ENCODE results near the gene LMX1A. TPM values are rescaled to one million over a fixed set of nuclear protein-coding genes. Genes with fewer than 3 reads are reported as not detected.

LMX1A gene
- total and polyA plus RNA-seq, 2 of the 13 experiments (the other 11 are each of a cell fraction or from before 2014, with no cell fraction given): 0.07 TPM; not detected in 1

- TF ChIP-seq GABPB1 (CRISPR knock-in tag; IDR thresholded peaks at IDR 0.05) (0 out of 2 replicates have a peak, but pooled peaks have one; percentile 15), ZNF20 (CRISPR knock-in tag; IDR thresholded peaks at IDR 0.05) (no peak), ZNF441 (CRISPR knock-in tag; IDR thresholded peaks at IDR 0.05; ENCODE audit: borderline replicate concordance) (no peak), JUNB (CRISPR knock-in tag; IDR thresholded peaks at IDR 0.05; ENCODE audit: borderline replicate concordance) (no peak), CTCF (CRISPR knock-in tag; IDR thresholded peaks at IDR 0.05) (peak; percentile 91), NFIC (IDR thresholded peaks at IDR 0.05; ENCODE audit: low read length) (no peak), ZNF549 (CRISPR knock-in tag; IDR thresholded peaks at IDR 0.05) (no peak), JUN (CRISPR knock-in tag; IDR thresholded peaks at IDR 0.05) (no peak), NR2C2 (CRISPR knock-in tag; IDR thresholded peaks at IDR 0.05; ENCODE audit: borderline replicate concordance) (no peak), ZNF142 (CRISPR knock-in tag; IDR thresholded peaks at IDR 0.05) (no peak), CEBPG (CRISPR knock-in tag; IDR thresholded peaks at IDR 0.05) (no peak), ZBTB42 (CRISPR knock-in tag; IDR thresholded peaks at IDR 0.05) (no peak), ARID2 (CRISPR knock-in tag; IDR thresholded peaks at IDR 0.05; ENCODE audit: borderline replicate concordance) (no peak), REL (CRISPR knock-in tag; conservative IDR thresholded peaks at IDR 0.05) (no peak)
- TF ChIP-seq, protein P1, sequence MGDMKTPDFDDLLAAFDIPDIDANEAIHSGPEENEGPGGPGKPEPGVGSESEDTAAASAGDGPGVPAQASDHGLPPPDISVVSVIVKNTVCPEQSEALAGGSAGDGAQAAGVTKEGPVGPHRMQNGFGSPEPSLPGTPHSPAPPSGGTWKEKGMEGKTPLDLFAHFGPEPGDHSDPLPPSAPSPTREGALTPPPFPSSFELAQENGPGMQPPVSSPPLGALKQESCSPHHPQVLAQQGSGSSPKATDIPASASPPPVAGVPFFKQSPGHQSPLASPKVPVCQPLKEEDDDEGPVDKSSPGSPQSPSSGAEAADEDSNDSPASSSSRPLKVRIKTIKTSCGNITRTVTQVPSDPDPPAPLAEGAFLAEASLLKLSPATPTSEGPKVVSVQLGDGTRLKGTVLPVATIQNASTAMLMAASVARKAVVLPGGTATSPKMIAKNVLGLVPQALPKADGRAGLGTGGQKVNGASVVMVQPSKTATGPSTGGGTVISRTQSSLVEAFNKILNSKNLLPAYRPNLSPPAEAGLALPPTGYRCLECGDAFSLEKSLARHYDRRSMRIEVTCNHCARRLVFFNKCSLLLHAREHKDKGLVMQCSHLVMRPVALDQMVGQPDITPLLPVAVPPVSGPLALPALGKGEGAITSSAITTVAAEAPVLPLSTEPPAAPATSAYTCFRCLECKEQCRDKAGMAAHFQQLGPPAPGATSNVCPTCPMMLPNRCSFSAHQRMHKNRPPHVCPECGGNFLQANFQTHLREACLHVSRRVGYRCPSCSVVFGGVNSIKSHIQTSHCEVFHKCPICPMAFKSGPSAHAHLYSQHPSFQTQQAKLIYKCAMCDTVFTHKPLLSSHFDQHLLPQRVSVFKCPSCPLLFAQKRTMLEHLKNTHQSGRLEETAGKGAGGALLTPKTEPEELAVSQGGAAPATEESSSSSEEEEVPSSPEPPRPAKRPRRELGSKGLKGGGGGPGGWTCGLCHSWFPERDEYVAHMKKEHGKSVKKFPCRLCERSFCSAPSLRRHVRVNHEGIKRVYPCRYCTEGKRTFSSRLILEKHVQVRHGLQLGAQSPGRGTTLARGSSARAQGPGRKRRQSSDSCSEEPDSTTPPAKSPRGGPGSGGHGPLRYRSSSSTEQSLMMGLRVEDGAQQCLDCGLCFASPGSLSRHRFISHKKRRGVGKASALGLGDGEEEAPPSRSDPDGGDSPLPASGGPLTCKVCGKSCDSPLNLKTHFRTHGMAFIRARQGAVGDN (CRISPR knock-in tag; IDR thresholded peaks at IDR 0.05): 0 out of 2 replicates have a peak, but pooled peaks have one; percentile 20
- TF ChIP-seq, protein P2, sequence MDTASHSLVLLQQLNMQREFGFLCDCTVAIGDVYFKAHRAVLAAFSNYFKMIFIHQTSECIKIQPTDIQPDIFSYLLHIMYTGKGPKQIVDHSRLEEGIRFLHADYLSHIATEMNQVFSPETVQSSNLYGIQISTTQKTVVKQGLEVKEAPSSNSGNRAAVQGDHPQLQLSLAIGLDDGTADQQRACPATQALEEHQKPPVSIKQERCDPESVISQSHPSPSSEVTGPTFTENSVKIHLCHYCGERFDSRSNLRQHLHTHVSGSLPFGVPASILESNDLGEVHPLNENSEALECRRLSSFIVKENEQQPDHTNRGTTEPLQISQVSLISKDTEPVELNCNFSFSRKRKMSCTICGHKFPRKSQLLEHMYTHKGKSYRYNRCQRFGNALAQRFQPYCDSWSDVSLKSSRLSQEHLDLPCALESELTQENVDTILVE (CRISPR knock-in tag; IDR thresholded peaks at IDR 0.05): no peak
Observed at GRCh38 chr1:165392634-165393571, 36.4 kb upstream of the LMX1A start (continued).
